22Rv1 (cell line): ENCODE measurements around the gene HBB.

Experiments
- ZFX ChIP-seq: fragments of 450-650 bp; IDR thresholded peaks from 2 replicates; pipeline ENCODE4 v1.6.1; 2017; ENCODE audit warnings: antibody characterized with exemption, borderline replicate concordance
- TF ChIP-seq, protein P1 (sequence below): fragments of 450-650 bp; IDR thresholded peaks from 2 replicates; pipeline ENCODE4 v1.5.1; 2017; ENCODE audit warnings: mild to moderate bottlenecking

GRCh38 chr11:5232821-5233220 lies 6.0 kb upstream of the HBB start:
- TF ChIP-seq, protein P1, sequence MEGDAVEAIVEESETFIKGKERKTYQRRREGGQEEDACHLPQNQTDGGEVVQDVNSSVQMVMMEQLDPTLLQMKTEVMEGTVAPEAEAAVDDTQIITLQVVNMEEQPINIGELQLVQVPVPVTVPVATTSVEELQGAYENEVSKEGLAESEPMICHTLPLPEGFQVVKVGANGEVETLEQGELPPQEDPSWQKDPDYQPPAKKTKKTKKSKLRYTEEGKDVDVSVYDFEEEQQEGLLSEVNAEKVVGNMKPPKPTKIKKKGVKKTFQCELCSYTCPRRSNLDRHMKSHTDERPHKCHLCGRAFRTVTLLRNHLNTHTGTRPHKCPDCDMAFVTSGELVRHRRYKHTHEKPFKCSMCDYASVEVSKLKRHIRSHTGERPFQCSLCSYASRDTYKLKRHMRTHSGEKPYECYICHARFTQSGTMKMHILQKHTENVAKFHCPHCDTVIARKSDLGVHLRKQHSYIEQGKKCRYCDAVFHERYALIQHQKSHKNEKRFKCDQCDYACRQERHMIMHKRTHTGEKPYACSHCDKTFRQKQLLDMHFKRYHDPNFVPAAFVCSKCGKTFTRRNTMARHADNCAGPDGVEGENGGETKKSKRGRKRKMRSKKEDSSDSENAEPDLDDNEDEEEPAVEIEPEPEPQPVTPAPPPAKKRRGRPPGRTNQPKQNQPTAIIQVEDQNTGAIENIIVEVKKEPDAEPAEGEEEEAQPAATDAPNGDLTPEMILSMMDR: no peak
- TF ChIP-seq ZFX: no peak
